Keratinocyte (primary cell): ENCODE results near the gene BRD1. TPM values are rescaled to one million over a fixed set of nuclear protein-coding genes. Genes with fewer than 3 reads are reported as not detected.

ENCODE experiments used
- DNase-seq: peaks from one replicate; pipeline ENCODE4 v3.0.0-alpha.2; 2011; ENCODE audit warnings: low read depth, missing footprints, low spot score
- FAIRE-seq: peaks from 2 replicates; lab custom pipeline; 2011; peaks lifted over from hg19 to GRCh38; lab: Jason Lieb, UNC
- H2AFZ ChIP-seq: 2 replicates; pipeline ENCODE4 v1.6.0; 2012; ENCODE audit warnings: low read length, control low read depth, inconsistent platforms; ENCODE audit not compliant: control insufficient read depth
- H3K27ac ChIP-seq: 2 replicates; pipeline ENCODE4 v1.5.1; 2011; ENCODE audit warnings: low read length; ENCODE audit not compliant: control insufficient read depth, insufficient read depth
- H3K27me3 ChIP-seq: 3 replicates; pipeline ENCODE4 v1.6.0; 2011; ENCODE audit warnings: low read length; ENCODE audit not compliant: control insufficient read depth, insufficient read depth; ENCODE audit errors: extremely low read depth
- H3K36me3 ChIP-seq, 2 experiments: 2 replicates in 1 of 2; 3 replicates in 1 of 2; pipeline ENCODE4 v1.5.1; 2011; ENCODE audit warnings: low read length in 2 of 2, mild to moderate bottlenecking in 1 of 2; ENCODE audit not compliant: control insufficient read depth in 2 of 2, insufficient read depth in 2 of 2; ENCODE audit errors: extremely low read depth in 1 of 2
- H3K4me1 ChIP-seq: 3 replicates; pipeline ENCODE4 v1.5.1; 2011; ENCODE audit warnings: low read length; ENCODE audit not compliant: control insufficient read depth, insufficient read depth; ENCODE audit errors: extremely low read depth
- H3K4me2 ChIP-seq: 3 replicates; pipeline ENCODE4 v1.6.0; 2011; ENCODE audit warnings: low read depth, low read length; ENCODE audit not compliant: control insufficient read depth, insufficient read depth; ENCODE audit errors: extremely low read depth
- H3K4me3 ChIP-seq, 3 experiments: fragments of 200-600 bp in 1 of 3; sonication (generic) in 1 of 3; 2 replicates in 2 of 3; 3 replicates in 1 of 3; pipeline ENCODE4 v1.5.1; 2011 to 2016; ENCODE audit warnings: low read length in 3 of 3, mild to moderate bottlenecking in 3 of 3, control low read depth in 2 of 3, inconsistent platforms in 1 of 3, low read depth in 1 of 3, mixed read lengths in 1 of 3, mixed run types in 1 of 3, moderate library complexity in 1 of 3; ENCODE audit not compliant: control insufficient read depth in 2 of 3, insufficient read depth in 2 of 3; ENCODE audit errors: extremely low read depth in 1 of 3
- H3K79me2 ChIP-seq: 2 replicates; pipeline ENCODE4 v1.6.0; 2012; ENCODE audit warnings: low read length; ENCODE audit not compliant: control insufficient read depth, insufficient read depth
- H3K9ac ChIP-seq: 3 replicates; pipeline ENCODE4 v1.6.0; 2011; ENCODE audit warnings: low read length; ENCODE audit not compliant: control insufficient read depth, insufficient read depth; ENCODE audit errors: extremely low read depth
- H3K9me1 ChIP-seq: 3 replicates; pipeline ENCODE4 v1.6.0; 2011; ENCODE audit warnings: low read length; ENCODE audit not compliant: control insufficient read depth, insufficient read depth; ENCODE audit errors: extremely low read depth
- H3K9me3 ChIP-seq: 2 replicates; pipeline ENCODE4 v1.5.1; 2012; ENCODE audit warnings: low read depth, low read length; ENCODE audit not compliant: control insufficient read depth
- H4K20me1 ChIP-seq: 3 replicates; pipeline ENCODE4 v1.6.0; 2011; ENCODE audit warnings: low read length; ENCODE audit not compliant: control insufficient read depth, insufficient read depth; ENCODE audit errors: extremely low read depth
- EZH2 ChIP-seq: IDR thresholded peaks from one replicate; pipeline ENCODE4 v1.6.1; 2012; ENCODE audit warnings: inconsistent platforms, mild to moderate bottlenecking, low read length, moderate library complexity
- dilution Hi-C: fragments of 300-500 bp; cut with MboI; formaldehyde crosslinking; loops from one replicate; pipeline ENCODE4 v1.7.0; 2020; ENCODE audit warnings: low sequenced_read_pairs; ENCODE audit not compliant: extremely low pct_ligation_motif_present
- polyA plus RNA-seq, 5 experiments: library from polyadenylated mRNA; depleted of rRNA in 3 of 5; stranded (reverse) in 3 of 5; stranded (forward) in 1 of 5; unstranded in 1 of 5; fragments of >200 nt; gene quantifications; 1 replicate in 1 of 5; 2 replicates in 3 of 5; 3 replicates in 1 of 5; pipeline versions ENCODE4 v1.2.1 to v1.2.3, GENCODE V29; 2011 to 2012; ENCODE audit warnings: missing spikeins in 2 of 5, low read depth in 1 of 5, low replicate concordance in 1 of 5
- TF ChIP-seq, protein P1 (sequence below), 3 experiments: IDR thresholded peaks in 1 of 3; conservative IDR thresholded peaks in 1 of 3; optimal IDR thresholded peaks in 1 of 3; 2 replicates in 2 of 3; 3 replicates in 1 of 3; pipeline versions ENCODE3 to v1.5.1; 2011; ENCODE audit warnings: low read length in 3 of 3, mild to moderate bottlenecking in 3 of 3, moderate library complexity in 2 of 3, control low read depth in 1 of 3, inconsistent platforms in 1 of 3; ENCODE audit not compliant: insufficient read depth in 2 of 3; ENCODE audit errors: extremely low read depth in 1 of 3

Gene BRD1
- polyA plus RNA-seq, 1 donor (not counting 4 experiments of a cell fraction or from before 2014, with no cell fraction given), result 4.3 TPM

DNA sequence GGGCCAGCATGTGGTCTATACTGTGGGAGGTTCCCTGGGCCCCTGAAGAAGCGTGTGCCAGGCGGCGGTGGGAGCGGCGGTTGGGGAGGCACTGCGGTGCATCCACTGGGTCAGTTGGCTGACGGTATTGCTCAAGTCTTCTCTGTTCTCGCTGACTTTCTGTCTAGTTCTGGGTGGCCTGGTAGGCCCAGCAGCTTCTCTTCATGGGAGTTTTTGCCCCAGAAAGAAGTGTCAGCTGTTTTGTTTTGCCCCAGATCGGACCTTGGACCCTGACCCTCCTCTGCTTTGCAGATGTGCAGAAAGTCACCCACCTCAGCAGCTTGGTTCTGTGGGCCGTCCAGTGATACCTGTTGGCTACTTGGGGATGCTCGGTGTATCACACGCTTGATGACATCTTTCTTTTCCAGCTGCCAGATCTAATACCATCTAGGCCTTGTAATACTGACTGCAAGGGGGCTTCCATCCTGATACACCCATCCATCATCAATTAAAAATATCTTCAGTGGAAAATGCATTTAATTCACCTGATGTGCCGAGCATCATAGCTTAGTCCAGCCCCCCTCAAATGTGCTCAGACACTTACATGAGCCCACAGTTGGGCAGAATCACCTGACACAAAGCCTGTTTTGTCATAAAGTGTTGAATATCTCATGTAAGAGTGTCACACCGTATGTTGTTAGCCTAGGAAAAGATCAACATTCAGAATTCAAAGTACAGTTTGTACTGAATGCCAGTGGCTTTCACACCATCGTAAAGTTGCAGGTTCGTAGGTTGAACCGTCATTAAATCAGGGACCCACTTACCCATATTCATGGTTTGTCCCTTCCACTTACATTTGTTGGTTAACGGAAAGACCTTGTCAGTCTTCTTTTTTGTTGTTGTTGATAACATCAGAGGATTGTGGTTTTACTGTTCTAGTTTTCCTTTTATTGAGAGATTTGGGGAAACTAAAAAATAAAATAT lies 39.9 kb upstream of the BRD1 start:
- Histone ChIP-seq H3K36me3 (peaks cover 4% of the 10 kb centered on the region in 2 experiments), H3K27ac (no peak overlapping the region), H2AFZ (no peak overlapping the region), H3K79me2 (peaks cover 96% of the 10 kb centered on the region), H3K27me3 (no peaks in the 10 kb centered on the region), H3K4me2 (no peak overlapping the region), H3K9me3 (peaks cover 7% of the 10 kb centered on the region), H3K9me1 (no peaks in the 10 kb centered on the region), H3K9ac (no peak overlapping the region), H3K4me1 (no peaks in the 10 kb centered on the region), H4K20me1 (peaks cover 9% of the 10 kb centered on the region), H3K4me3 (no peak overlapping the region)
- DNase-seq, result no peak
- FAIRE-seq, result no peak
- dilution Hi-C loops, result no loop called here
- no peak for TF ChIP-seq EZH2
- TF ChIP-seq, protein P1, sequence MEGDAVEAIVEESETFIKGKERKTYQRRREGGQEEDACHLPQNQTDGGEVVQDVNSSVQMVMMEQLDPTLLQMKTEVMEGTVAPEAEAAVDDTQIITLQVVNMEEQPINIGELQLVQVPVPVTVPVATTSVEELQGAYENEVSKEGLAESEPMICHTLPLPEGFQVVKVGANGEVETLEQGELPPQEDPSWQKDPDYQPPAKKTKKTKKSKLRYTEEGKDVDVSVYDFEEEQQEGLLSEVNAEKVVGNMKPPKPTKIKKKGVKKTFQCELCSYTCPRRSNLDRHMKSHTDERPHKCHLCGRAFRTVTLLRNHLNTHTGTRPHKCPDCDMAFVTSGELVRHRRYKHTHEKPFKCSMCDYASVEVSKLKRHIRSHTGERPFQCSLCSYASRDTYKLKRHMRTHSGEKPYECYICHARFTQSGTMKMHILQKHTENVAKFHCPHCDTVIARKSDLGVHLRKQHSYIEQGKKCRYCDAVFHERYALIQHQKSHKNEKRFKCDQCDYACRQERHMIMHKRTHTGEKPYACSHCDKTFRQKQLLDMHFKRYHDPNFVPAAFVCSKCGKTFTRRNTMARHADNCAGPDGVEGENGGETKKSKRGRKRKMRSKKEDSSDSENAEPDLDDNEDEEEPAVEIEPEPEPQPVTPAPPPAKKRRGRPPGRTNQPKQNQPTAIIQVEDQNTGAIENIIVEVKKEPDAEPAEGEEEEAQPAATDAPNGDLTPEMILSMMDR (optimal IDR thresholded peaks at IDR 0.05 in 1 of 3, IDR thresholded peaks at IDR 0.05 in 1 of 3, conservative IDR thresholded peaks at IDR 0.05 in 1 of 3; ENCODE audit: extremely low read depth in 1 of 3, insufficient read depth in 2 of 3, low read length in 3 of 3), result no peak

DNA sequence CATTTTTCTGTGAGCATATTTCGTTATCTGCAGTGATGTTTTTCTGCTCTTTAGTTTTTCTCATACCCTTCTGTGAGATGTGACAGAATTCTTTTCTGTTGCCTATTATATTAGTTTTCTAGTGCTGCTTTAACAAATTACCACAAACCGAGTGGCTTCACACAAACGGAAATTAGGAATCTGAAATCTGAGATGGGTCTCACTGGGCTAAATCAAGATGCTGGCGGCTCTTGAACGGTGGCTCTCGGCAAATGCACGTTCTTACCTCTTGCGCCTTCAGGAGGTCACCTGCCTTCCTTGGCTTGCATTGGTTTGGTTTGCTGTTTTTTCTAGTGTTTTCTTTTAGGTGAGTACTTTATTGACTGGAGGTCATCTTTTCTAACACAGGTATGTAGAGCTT lies 39.0 kb upstream of the BRD1 start:
- Histone ChIP-seq H3K9me1 (no peaks in the 10 kb centered on the region), H3K4me2 (no peak overlapping the region), H3K27me3 (no peaks in the 10 kb centered on the region), H3K9ac (no peak overlapping the region), H3K79me2 (peaks cover 95% of the 10 kb centered on the region), H3K27ac (no peak overlapping the region), H4K20me1 (peaks cover 9% of the 10 kb centered on the region), H3K9me3 (peaks cover 7% of the 10 kb centered on the region), H3K4me1 (no peaks in the 10 kb centered on the region), H3K4me3 (no peak overlapping the region), H3K36me3 (peaks cover 4% of the 10 kb centered on the region in 2 experiments), H2AFZ (no peak overlapping the region)
- TF ChIP-seq EZH2, result no peak
- TF ChIP-seq, protein P1 (optimal IDR thresholded peaks at IDR 0.05 in 1 of 3, IDR thresholded peaks at IDR 0.05 in 1 of 3, conservative IDR thresholded peaks at IDR 0.05 in 1 of 3; ENCODE audit: extremely low read depth in 1 of 3, insufficient read depth in 2 of 3, low read length in 3 of 3), result no peak
- FAIRE-seq (no peak), DNase-seq (no peak)
- dilution Hi-C loops, result no loop called here
